ENCODE results near the gene LRP5.

DNA sequence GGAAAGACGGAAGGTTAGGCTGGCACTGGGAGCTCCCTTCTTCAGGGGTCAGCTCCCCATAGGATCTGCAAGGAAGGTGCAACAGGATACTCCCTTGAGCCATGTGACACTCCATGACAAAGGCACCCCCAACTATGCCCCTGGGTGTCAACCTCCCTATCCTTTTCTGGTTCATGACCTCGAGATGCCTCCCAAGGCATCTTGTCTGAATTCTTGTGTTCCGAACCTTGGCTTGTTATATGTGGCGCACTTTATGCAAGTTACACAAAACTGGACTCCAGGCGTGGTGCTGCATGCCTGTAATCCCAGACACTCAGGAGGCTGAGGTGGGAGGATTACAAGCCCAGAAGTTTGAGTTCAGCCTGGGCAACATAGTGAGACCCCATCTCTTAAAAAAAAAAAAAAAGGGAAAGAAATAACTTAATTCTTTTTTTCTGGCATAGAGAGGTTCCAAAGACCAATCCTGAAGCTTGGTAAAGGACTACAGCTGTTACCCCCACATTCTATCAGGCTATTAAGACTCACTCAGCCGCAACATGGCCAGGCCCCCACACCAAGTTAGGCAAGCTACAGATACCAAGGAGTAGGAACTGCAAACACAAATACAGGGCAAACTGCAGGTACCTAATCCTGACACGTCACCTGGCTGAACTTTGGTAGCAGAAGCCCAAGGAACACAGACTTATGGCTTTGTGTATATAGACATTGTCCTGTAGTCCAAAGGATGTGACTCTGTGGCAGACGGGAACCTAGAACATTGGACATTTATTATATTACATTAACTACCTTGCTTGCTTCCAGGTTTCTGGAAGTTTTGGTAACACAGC lies 42.0 kb upstream of the LRP5 start:
- TF ChIP-seq POLR2A (IDR thresholded peaks at IDR 0.05) (no peak), EP300 (IDR thresholded peaks at IDR 0.05) (no peak)
- TF ChIP-seq, protein P1, sequence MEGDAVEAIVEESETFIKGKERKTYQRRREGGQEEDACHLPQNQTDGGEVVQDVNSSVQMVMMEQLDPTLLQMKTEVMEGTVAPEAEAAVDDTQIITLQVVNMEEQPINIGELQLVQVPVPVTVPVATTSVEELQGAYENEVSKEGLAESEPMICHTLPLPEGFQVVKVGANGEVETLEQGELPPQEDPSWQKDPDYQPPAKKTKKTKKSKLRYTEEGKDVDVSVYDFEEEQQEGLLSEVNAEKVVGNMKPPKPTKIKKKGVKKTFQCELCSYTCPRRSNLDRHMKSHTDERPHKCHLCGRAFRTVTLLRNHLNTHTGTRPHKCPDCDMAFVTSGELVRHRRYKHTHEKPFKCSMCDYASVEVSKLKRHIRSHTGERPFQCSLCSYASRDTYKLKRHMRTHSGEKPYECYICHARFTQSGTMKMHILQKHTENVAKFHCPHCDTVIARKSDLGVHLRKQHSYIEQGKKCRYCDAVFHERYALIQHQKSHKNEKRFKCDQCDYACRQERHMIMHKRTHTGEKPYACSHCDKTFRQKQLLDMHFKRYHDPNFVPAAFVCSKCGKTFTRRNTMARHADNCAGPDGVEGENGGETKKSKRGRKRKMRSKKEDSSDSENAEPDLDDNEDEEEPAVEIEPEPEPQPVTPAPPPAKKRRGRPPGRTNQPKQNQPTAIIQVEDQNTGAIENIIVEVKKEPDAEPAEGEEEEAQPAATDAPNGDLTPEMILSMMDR (IDR thresholded peaks at IDR 0.05), result no peak

All from gastroesophageal sphincter (tissue), 3 donors.